Motor neuron (in vitro differentiated cells): ENCODE results near the gene CDH12. TPM values are rescaled to one million over a fixed set of nuclear protein-coding genes. Genes with fewer than 3 reads are reported as not detected.

Experiments
- ATAC-seq, 8 experiments: fragments of 200-7000 bp; cut with Tn5 transposase; replicated peaks in 6 of 8; 2 replicates each; pipeline ENCODE4 v1.8.0; 2021; ENCODE audit warnings: mild to moderate bottlenecking in 8 of 8, moderate library complexity in 8 of 8
- H3K27ac ChIP-seq, 2 donors: fragments of 250-450 bp; sonication (Bioruptor Pico); 2 replicates each; pipeline ENCODE4 v1.9.0; 2021; ENCODE audit warnings: antibody characterized with exemption in 2 of 2, mild to moderate bottlenecking in 2 of 2, moderate library complexity in 1 of 2
- H3K4me1 ChIP-seq, 2 donors: fragments of 250-450 bp; sonication (Bioruptor Pico); replicated peaks in 1 of 2; 2 replicates each; pipeline ENCODE4 v1.6.1; 2021; ENCODE audit warnings: antibody characterized with exemption in 2 of 2, mild to moderate bottlenecking in 2 of 2, moderate library complexity in 1 of 2
- H3K4me3 ChIP-seq, 5 donors: fragments of 250-450 bp; sonication (Bioruptor Pico); 2 replicates each; pipeline ENCODE4 v1.9.0; 2021; ENCODE audit warnings: antibody characterized with exemption in 5 of 5, mild to moderate bottlenecking in 5 of 5, moderate library complexity in 4 of 5
- WGBS, 10 experiments: fragments of 450-650 bp; shearing (Covaris generic); methylation state at CpG; one replicate each; pipeline ENCODE4 v1.0.0; 2022; 5-methylcytosine and 5-hydroxymethylcytosine counted together
- in situ Hi-C, 9 experiments: fragments of 400-800 bp; cut with MboI; loops; one replicate each; pipeline ENCODE4 v1.15.0; 2021; ENCODE audit warnings: low sequenced_read_pairs in 9 of 9, low pct_unique_long_range_greater_than_20kb in 2 of 9; ENCODE audit not compliant: unreplicated experiment in 9 of 9
- total RNA-seq, 8 experiments: library from RNA; unstranded; fragments of 300-600 nt; gene quantifications; 2 replicates each; pipeline versions ENCODE4 v1.2.3 to v1.2.4, GENCODE V29; 2022

CDH12 gene
- total RNA-seq, 8 experiments from 2014 or later, result 1.6 to 30.5 (median 23.7) TPM; not detected in 3

DNA sequence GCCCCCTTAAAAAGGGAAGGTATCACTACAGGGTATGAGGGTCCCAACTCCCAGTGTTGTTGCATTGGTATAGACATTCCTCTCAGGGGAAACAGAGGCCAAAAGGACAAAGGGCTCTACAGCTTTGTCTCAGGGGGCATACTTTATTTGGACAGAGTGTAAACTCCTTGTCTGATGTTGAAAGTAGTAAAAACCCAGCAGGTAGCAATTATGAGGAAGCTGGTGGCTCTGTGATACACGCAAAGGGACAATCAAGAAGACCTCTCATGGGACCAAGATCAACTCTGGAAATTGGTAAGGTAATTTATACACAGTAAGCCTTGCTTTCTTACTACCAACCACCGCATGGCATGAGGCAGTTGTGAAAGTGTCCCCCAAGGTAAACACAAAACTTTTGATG is 764.6 kb downstream of the CDH12 start:
- Histone ChIP-seq H3K4me1 (no peaks in the 10 kb centered on the region), H3K27ac (no peak overlapping the region), H3K4me3 (no peak overlapping the region)
- in situ Hi-C loops, result no loop called here
- WGBS, 10 experiments, result 11 to 100% (median 80%) methylated on average over 1 of the region's 2 CpGs; no CpG with 5 or more reads in 3 of the 10 experiments
- no peak for ATAC-seq

GRCh38 chr5:22079566-22079965 is 773.6 kb downstream of the CDH12 start:
- H3K27ac ChIP-seq, result no peak overlapping the region
- H3K4me3 ChIP-seq, result no peak overlapping the region
- in situ Hi-C loops, result no loop called here
- no peak for ATAC-seq
- WGBS, 10 experiments, result 0 to 88% (median 62%) methylated on average over 1 to 3 of the region's 3 CpGs
- H3K4me1 ChIP-seq, result peaks cover 0 to 2% of the 10 kb centered on the region in 2 donors

GRCh38 chr5:22079002-22079401 is 774.1 kb downstream of the CDH12 start:
- in situ Hi-C loops, result no loop called here
- no peak for ATAC-seq
- Histone ChIP-seq H3K27ac (no peak overlapping the region), H3K4me3 (no peak overlapping the region), H3K4me1 (peaks cover 0 to 2% of the 10 kb centered on the region in 2 donors)

DNA sequence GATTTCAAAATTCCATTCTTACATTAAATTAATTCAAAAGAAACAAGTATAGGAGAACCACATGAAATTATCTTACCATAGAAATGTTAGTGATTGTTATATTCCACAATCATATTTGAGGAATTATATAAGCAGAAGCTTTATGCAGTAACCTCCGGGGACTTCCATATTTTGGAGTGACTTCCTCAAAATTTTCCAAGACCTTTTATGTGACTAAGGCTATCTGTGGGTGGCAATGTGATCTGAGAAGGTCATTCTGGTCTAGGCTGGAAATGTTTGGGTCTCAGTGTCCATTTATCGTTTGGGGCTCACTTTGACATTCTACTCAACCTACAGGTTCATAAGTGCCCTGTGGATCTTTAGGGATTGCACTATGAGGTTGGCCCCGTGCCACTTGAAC is 776.6 kb downstream of the CDH12 start:
- in situ Hi-C loops, result no loop called here
- no peak overlapping the region for H3K27ac ChIP-seq
- ATAC-seq, result no peak
- H3K4me3 ChIP-seq, result no peak overlapping the region
- peaks cover 0 to 2% of the 10 kb centered on the region in 2 donors for H3K4me1 ChIP-seq
- WGBS, 10 experiments, result 0 to 100% (median 17%) methylated on average over 1 to 3 of the region's 3 CpGs; no CpG with 5 or more reads in 3 of the 10 experiments

DNA sequence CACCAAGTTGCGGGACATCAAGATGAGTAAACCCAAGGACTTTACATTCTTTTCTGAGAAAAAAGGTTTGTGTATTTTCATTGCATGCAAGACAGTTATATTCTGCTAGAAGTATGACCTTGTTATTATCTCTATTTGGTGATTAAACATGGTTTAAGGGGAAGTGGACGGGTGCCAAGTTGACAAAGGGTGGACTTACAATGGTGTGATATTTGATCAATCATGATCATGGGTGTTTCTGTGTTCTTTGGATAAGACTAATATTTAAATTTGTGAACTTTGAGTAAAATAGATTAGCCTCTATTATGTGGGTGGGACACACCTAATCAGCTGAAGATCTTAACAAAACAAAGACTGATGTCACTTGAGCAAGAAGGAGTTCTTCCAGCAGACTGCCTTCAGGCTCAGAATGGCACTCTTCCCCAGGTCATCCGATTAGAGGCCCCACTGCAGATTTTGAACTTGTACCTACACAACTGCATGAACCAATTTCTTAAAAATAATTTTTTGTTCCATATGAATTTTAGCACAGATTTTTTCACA is 782.9 kb downstream of the CDH12 start:
- Histone ChIP-seq H3K4me1 (peaks cover 4 to 7% of the 10 kb centered on the region in 2 donors), H3K4me3 (no peak overlapping the region), H3K27ac (no peak overlapping the region)
- in situ Hi-C loops, result no loop called here
- peak in 1 of 8 experiments; percentile 26 for ATAC-seq
- WGBS, 10 experiments, result 8 to 100% (median 82%) methylated on average over 1 to 3 of the region's 3 CpGs; no CpG with 5 or more reads in 1 of the 10 experiments

GRCh38 chr5:22063717-22064116 is 789.4 kb downstream of the CDH12 start:
- peak in 1 of 8 experiments; percentile 25 for ATAC-seq
- Histone ChIP-seq H3K4me3 (no peak overlapping the region), H3K4me1 (peaks cover 10 to 27% of the 10 kb centered on the region in 2 donors), H3K27ac (no peak overlapping the region)
- in situ Hi-C loops, result no loop called here
- WGBS, 10 experiments, result 14 to 100% (median 77%) methylated on average over 1 to 4 of the region's 4 CpGs

GRCh38 chr5:22058620-22059019 is 794.5 kb downstream of the CDH12 start:
- no peak overlapping the region for H3K4me3 ChIP-seq
- peaks cover 10 to 29% of the 10 kb centered on the region in 2 donors for H3K4me1 ChIP-seq
- H3K27ac ChIP-seq, result no peak overlapping the region
- WGBS, 10 experiments, result 0 to 90% (median 45%) methylated on average over 1 of the region's 1 CpG; no CpG with 5 or more reads in 1 of the 10 experiments
- ATAC-seq, result no peak
- in situ Hi-C loops, result no loop called here

DNA sequence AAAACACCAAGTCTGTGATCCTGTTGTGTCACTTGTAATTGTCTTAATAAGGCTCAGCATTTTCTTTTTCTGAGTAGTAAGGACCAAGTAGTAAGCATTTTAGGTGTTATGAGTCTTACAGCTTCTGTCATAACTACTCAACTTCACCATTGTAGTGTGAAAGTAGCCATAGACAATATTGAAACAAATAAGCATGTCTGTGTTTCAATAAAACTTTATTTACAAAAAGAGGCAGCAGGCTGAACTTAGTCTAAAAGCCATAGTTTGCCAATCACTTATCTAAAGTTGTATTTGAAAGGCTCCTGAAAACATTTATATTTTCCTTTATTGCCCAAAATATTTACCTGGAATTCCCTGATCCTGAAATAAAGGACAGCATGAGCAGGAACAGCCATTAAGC is 796.1 kb downstream of the CDH12 start:
- no peak for ATAC-seq
- H3K4me3 ChIP-seq, result no peak overlapping the region
- in situ Hi-C loops, result no loop called here
- peaks cover 7 to 37% of the 10 kb centered on the region in 2 donors for H3K4me1 ChIP-seq
- no peak overlapping the region for H3K27ac ChIP-seq

- in situ Hi-C loops, result no loop called here
- 13 to 100% (median 90%) methylated on average over 1 to 4 of the region's 4 CpGs for WGBS, 10 experiments
- no peak for ATAC-seq
- H3K4me1 ChIP-seq, result peaks cover 7 to 37% of the 10 kb centered on the region in 2 donors
- no peak overlapping the region for H3K4me3 ChIP-seq
- H3K27ac ChIP-seq, result no peak overlapping the region
These were observed 796.5 kb downstream of the CDH12 start for GRCh38 chr5:22056601-22057000.

GRCh38 chr5:22053195-22053594 is 799.9 kb downstream of the CDH12 start:
- in situ Hi-C loops, result no loop called here
- peak in 5 of 8 experiments; percentile 74 to 87 (median 86) for ATAC-seq
- Histone ChIP-seq H3K4me1 (peaks cover 0 to 32% of the 10 kb centered on the region in 2 donors), H3K4me3 (no peak overlapping the region), H3K27ac (no peak overlapping the region)
- WGBS, 10 experiments, result 21 to 80% (median 58%) methylated on average over 1 to 2 of the region's 2 CpGs; no CpG with 5 or more reads in 5 of the 10 experiments

- H3K27ac ChIP-seq, result no peak overlapping the region
- in situ Hi-C loops, result no loop called here
- 0 to 33% (median 11%) methylated on average over 1 of the region's 1 CpG for WGBS, 10 experiments
- no peak overlapping the region for H3K4me3 ChIP-seq
- peaks cover 0 to 32% of the 10 kb centered on the region in 2 donors for H3K4me1 ChIP-seq
- ATAC-seq, result no peak
These were observed 801.3 kb downstream of the CDH12 start for GRCh38 chr5:22051881-22052280.

GRCh38 chr5:22050931-22051330 is 802.2 kb downstream of the CDH12 start:
- in situ Hi-C loops, result no loop called here
- H3K4me1 ChIP-seq, result peaks cover 0 to 32% of the 10 kb centered on the region in 2 donors
- H3K4me3 ChIP-seq, result no peak overlapping the region
- 0 to 86% (median 40%) methylated on average over 1 to 2 of the region's 2 CpGs; no CpG with 5 or more reads in 1 of the 10 experiments for WGBS, 10 experiments
- H3K27ac ChIP-seq, result no peak overlapping the region
- no peak for ATAC-seq

DNA sequence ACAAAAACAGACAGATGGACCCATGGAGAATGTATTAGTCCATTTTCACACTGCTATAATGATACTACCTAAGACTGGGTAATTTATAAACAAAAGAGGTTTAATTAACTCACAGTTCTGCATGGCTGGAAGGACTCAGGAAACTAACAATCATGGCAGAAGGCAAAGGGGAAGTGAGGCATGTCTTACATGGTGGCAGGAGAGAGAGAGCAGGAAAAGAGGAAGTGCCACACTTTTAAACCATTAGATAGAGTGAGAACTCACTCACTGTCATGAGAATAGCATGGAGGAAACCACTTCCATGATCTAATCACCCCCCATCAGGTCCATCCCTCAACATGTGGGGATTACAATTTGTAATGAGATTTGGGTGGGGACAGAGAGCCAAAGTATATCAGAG is 808.9 kb downstream of the CDH12 start:
- Histone ChIP-seq H3K4me1 (no peaks in the 10 kb centered on the region), H3K27ac (no peak overlapping the region), H3K4me3 (no peak overlapping the region)
- in situ Hi-C loops, result no loop called here
- ATAC-seq, result no peak

GRCh38 chr5:22036061-22036460 is 817.1 kb downstream of the CDH12 start:
- in situ Hi-C loops, result no loop called here
- Histone ChIP-seq H3K4me1 (peaks cover 0 to 16% of the 10 kb centered on the region in 2 donors), H3K4me3 (no peak overlapping the region), H3K27ac (no peak overlapping the region)
- ATAC-seq, result peak in 6 of 8 experiments; percentile 40 to 89 (median 80)
